ENCODE data around the gene CPNE9.

Gene CPNE9

DNA sequence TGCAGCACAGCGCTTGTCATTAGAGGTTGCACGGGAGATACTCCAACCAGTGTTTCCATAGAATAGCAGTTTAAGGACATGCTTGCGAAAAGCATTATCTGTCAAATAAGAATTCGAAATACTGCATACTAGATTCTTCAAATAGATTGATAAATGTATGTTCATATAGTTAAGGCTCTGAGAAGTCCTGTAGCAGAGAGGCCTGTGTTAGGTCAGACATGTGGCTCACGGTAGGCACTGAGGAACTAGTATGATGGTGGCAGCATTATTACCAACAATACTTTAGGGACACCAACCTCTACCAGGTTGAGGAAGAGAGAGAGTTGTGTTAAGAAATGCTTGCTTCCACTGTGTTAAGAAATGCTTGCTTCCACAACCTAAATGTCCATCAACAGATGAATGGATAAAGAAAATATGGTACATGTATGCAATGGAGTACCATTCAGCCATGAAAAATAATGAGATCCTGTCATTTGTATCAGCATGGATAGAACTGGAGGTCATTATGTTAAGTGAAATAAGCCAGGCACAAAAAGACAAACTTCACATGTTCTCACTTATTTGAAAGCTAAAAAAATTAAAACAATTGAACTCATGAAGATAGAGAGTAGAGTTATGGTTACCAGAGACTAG lies 39.4 kb upstream of the CPNE9 start:
- DNase-seq (ENCODE audit: low read depth in 1 of 2, low spot score in 1 of 2): no peak
- no peak overlapping the region for H3K4me3 ChIP-seq (replicated peaks; ENCODE audit: insufficient read depth, low read length)
- no peaks in the 10 kb centered on the region for H3K27me3 ChIP-seq (ENCODE audit: insufficient read depth, poor library complexity, severe bottlenecking)
- H3K27ac ChIP-seq (replicated peaks): no peak overlapping the region
- TF ChIP-seq, protein P1, sequence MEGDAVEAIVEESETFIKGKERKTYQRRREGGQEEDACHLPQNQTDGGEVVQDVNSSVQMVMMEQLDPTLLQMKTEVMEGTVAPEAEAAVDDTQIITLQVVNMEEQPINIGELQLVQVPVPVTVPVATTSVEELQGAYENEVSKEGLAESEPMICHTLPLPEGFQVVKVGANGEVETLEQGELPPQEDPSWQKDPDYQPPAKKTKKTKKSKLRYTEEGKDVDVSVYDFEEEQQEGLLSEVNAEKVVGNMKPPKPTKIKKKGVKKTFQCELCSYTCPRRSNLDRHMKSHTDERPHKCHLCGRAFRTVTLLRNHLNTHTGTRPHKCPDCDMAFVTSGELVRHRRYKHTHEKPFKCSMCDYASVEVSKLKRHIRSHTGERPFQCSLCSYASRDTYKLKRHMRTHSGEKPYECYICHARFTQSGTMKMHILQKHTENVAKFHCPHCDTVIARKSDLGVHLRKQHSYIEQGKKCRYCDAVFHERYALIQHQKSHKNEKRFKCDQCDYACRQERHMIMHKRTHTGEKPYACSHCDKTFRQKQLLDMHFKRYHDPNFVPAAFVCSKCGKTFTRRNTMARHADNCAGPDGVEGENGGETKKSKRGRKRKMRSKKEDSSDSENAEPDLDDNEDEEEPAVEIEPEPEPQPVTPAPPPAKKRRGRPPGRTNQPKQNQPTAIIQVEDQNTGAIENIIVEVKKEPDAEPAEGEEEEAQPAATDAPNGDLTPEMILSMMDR (IDR thresholded peaks at IDR 0.05; ENCODE audit: insufficient read depth, low read length): no peak
- TF ChIP-seq, protein P2, sequence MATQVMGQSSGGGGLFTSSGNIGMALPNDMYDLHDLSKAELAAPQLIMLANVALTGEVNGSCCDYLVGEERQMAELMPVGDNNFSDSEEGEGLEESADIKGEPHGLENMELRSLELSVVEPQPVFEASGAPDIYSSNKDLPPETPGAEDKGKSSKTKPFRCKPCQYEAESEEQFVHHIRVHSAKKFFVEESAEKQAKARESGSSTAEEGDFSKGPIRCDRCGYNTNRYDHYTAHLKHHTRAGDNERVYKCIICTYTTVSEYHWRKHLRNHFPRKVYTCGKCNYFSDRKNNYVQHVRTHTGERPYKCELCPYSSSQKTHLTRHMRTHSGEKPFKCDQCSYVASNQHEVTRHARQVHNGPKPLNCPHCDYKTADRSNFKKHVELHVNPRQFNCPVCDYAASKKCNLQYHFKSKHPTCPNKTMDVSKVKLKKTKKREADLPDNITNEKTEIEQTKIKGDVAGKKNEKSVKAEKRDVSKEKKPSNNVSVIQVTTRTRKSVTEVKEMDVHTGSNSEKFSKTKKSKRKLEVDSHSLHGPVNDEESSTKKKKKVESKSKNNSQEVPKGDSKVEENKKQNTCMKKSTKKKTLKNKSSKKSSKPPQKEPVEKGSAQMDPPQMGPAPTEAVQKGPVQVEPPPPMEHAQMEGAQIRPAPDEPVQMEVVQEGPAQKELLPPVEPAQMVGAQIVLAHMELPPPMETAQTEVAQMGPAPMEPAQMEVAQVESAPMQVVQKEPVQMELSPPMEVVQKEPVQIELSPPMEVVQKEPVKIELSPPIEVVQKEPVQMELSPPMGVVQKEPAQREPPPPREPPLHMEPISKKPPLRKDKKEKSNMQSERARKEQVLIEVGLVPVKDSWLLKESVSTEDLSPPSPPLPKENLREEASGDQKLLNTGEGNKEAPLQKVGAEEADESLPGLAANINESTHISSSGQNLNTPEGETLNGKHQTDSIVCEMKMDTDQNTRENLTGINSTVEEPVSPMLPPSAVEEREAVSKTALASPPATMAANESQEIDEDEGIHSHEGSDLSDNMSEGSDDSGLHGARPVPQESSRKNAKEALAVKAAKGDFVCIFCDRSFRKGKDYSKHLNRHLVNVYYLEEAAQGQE (IDR thresholded peaks at IDR 0.05; ENCODE audit: insufficient replicate concordance, low read depth): no peak
- TF ChIP-seq SPI1 (IDR thresholded peaks at IDR 0.05; ENCODE audit: borderline replicate concordance, low read depth) (no peak), POLR2AphosphoS5 (IDR thresholded peaks at IDR 0.05; ENCODE audit: low read depth) (no peak), GABPA (IDR thresholded peaks at IDR 0.05; ENCODE audit: low read depth) (no peak)

DNA sequence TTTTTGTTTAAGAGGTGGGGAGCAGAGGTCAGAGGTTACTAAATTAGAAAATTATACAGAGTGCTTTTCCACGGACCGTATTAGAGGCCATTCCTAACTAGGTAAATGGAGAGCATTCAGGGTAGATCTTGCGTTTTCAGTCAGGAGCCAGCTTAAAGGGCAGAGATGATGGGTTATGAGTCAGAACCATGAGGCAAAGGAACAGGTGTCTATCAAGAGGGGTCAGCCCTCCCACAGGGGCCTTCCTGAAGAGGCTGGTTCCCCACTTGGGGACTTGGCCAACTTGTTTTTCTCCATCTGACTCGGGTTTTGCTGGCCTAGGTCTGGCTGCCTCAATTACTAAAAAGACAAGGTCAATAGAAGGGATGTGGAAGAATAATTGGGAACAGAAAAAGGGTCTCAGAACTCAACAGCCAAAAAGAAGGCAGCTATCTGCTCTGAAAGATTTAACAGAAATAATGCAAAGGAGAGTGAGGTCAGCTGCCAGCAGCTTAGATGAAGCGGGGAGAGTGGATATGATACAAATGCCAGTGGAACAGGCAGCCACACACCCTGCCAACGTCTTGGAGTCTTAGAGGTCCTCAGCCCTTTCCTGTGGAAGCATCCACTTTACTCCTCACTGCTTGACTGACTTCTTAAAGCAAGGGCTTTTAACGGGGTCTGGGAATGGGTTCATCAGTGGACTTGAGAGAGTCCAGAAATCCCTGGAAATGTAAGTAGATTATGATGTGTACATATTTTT lies 36.8 kb upstream of the CPNE9 start:
- TF ChIP-seq POLR2AphosphoS5 (IDR thresholded peaks at IDR 0.05; ENCODE audit: low read depth): no peak
- TF ChIP-seq, protein P1 (IDR thresholded peaks at IDR 0.05; ENCODE audit: insufficient read depth, low read length): no peak
- TF ChIP-seq, protein P2 (IDR thresholded peaks at IDR 0.05; ENCODE audit: insufficient replicate concordance, low read depth): no peak
- no peak for TF ChIP-seq GABPA (IDR thresholded peaks at IDR 0.05; ENCODE audit: low read depth)
- TF ChIP-seq SPI1 (IDR thresholded peaks at IDR 0.05; ENCODE audit: borderline replicate concordance, low read depth): no peak
- no peak for DNase-seq (ENCODE audit: low read depth in 1 of 2, low spot score in 1 of 2)

DNA sequence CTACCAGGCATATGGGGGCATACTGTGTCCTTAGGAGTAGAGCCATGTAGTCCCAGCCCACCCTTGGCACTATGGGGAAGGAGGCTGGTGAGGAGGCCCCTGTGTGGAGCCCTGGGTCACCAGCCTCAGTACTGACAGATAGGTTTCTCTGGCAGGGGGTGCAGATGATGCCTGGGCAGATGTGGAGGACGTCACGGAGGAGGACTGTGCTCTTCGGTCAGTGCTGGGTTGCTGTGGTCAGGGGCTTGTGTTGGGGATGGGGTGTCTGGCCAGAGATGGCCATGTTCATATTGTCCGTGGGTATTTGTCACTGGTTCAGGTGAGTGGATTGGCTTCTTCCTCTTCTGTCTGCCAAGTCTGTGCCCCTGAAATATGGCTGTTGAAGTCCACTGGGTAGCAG lies 34.4 kb upstream of the CPNE9 start:
- Histone ChIP-seq H3K27me3 (ENCODE audit: insufficient read depth, poor library complexity, severe bottlenecking) (no peaks in the 10 kb centered on the region), H3K4me3 (replicated peaks; ENCODE audit: insufficient read depth, low read length) (no peak overlapping the region), H3K27ac (replicated peaks) (no peak overlapping the region)
- TF ChIP-seq GABPA (IDR thresholded peaks at IDR 0.05; ENCODE audit: low read depth): no peak
- TF ChIP-seq SPI1 (IDR thresholded peaks at IDR 0.05; ENCODE audit: borderline replicate concordance, low read depth): no peak
- TF ChIP-seq, protein P1 (IDR thresholded peaks at IDR 0.05; ENCODE audit: insufficient read depth, low read length): no peak
- TF ChIP-seq, protein P2 (IDR thresholded peaks at IDR 0.05; ENCODE audit: insufficient replicate concordance, low read depth): no peak
- no peak for TF ChIP-seq POLR2AphosphoS5 (IDR thresholded peaks at IDR 0.05; ENCODE audit: low read depth)
- DNase-seq (ENCODE audit: low read depth in 1 of 2, low spot score in 1 of 2): no peak

More for the DNA sequence above, 36.8 kb upstream of the CPNE9 start:
- H3K27me3 ChIP-seq (ENCODE audit: insufficient read depth, poor library complexity, severe bottlenecking): no peaks in the 10 kb centered on the region
- H3K4me3 ChIP-seq (replicated peaks; ENCODE audit: insufficient read depth, low read length): no peak overlapping the region
- no peak overlapping the region for H3K27ac ChIP-seq (replicated peaks)
